Measurements from ENCODE around the gene SNAI3. TPM values are rescaled to one million over a fixed set of nuclear protein-coding genes. Genes with fewer than 3 reads are reported as not detected.

Gene SNAI3
- total and polyA plus RNA-seq, 8 donors = 0.19 to 1.9 (median 0.72) TPM

GRCh38 chr16:88722784-88723506, 36.6 kb upstream of the SNAI3 start:
- intact Hi-C loops (cut with DNase I) = no loop called here
- Histone ChIP-seq H3K9me3 (no peaks in the 10 kb centered on the region), H3K36me3 (peaks cover 0 to 12% (median 0%) of the 10 kb centered on the region in 3 donors), H3K27me3 (no peaks in the 10 kb centered on the region), H3K4me1 (no peaks in the 10 kb centered on the region), H3K27ac (no peak overlapping the region), H3K4me3 (no peak overlapping the region)
- 87 to 89% methylated on average over 37 to 39 of the region's 39 CpGs for WGBS, 2 donors
- TF ChIP-seq, protein P1, sequence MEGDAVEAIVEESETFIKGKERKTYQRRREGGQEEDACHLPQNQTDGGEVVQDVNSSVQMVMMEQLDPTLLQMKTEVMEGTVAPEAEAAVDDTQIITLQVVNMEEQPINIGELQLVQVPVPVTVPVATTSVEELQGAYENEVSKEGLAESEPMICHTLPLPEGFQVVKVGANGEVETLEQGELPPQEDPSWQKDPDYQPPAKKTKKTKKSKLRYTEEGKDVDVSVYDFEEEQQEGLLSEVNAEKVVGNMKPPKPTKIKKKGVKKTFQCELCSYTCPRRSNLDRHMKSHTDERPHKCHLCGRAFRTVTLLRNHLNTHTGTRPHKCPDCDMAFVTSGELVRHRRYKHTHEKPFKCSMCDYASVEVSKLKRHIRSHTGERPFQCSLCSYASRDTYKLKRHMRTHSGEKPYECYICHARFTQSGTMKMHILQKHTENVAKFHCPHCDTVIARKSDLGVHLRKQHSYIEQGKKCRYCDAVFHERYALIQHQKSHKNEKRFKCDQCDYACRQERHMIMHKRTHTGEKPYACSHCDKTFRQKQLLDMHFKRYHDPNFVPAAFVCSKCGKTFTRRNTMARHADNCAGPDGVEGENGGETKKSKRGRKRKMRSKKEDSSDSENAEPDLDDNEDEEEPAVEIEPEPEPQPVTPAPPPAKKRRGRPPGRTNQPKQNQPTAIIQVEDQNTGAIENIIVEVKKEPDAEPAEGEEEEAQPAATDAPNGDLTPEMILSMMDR (IDR thresholded peaks at IDR 0.05) = no peak
- FAIRE-seq (no peak), DNase-seq (no peak), ATAC-seq (no peak)

DNA sequence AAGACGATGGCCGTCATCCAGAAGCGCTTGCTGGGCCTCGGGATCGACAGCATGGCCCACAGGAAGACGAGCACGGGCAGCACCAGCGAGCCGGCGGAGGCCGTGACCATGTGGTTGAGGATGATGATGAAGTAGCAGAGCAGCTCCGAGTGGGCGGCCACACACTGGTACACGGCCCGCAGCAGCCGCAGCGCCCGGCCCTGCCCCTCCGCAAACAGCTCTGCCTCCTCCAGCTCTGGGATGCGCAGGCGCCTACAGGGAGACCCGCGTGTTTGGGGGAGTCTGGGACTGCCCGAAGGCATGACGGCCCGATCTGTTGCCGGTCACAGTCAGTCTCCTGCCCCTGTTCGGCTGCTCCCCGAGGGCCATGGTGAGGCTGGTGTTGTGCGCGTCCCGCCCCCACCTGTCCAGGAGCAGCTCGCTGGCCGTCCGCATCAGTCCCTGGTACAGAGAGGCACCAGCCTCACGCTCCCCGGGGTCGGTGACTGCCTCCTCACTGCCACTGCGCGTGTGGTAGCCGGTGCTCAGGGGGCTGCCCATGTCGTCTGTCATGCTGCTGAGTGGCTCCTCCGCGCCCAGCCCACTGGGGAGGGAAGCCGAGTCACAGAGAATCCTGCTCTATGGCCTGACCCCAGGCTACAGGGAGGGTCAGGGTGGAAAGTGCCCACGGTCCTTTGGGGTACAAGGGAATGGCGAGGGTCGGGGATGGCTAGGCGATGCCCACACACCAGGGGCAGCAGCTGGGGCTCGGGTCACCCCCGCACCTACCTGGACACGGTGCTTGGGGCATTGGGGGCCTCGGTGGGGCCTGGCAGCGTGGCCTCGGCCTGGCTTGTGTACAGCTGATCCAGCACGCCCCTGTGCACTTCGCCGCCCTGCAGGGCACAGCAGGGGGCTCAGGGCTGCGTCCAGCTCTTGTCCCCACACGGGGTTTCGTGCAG, 35.8 kb upstream of the SNAI3 start:
- no peak for DNase-seq
- Histone ChIP-seq H3K4me3 (no peak overlapping the region), H3K4me1 (no peaks in the 10 kb centered on the region), H3K27me3 (no peaks in the 10 kb centered on the region), H3K9me3 (no peaks in the 10 kb centered on the region), H3K27ac (no peak overlapping the region), H3K36me3 (peaks cover 0 to 12% (median 0%) of the 10 kb centered on the region in 3 donors)
- TF ChIP-seq, protein P1 (IDR thresholded peaks at IDR 0.05) = no peak
- FAIRE-seq = no peak
- intact Hi-C loops (cut with DNase I) = no loop called here
- WGBS, 2 donors = 94 to 96% methylated on average over 61 of the region's 61 CpGs
- no peak for ATAC-seq

GRCh38 chr16:88721236-88721635, 34.9 kb upstream of the SNAI3 start:
- Histone ChIP-seq H3K27ac (no peak overlapping the region), H3K4me3 (no peak overlapping the region), H3K27me3 (no peaks in the 10 kb centered on the region), H3K4me1 (no peaks in the 10 kb centered on the region), H3K36me3 (peaks cover 0 to 18% (median 0%) of the 10 kb centered on the region in 3 donors), H3K9me3 (no peaks in the 10 kb centered on the region)
- intact Hi-C loops (cut with DNase I) = no loop called here
- TF ChIP-seq, protein P1 (IDR thresholded peaks at IDR 0.05) = no peak
- DNase-seq = no peak
- WGBS, 2 donors = 94 to 98% methylated on average over 17 of the region's 17 CpGs
- no peak for FAIRE-seq
- no peak for ATAC-seq

DNA sequence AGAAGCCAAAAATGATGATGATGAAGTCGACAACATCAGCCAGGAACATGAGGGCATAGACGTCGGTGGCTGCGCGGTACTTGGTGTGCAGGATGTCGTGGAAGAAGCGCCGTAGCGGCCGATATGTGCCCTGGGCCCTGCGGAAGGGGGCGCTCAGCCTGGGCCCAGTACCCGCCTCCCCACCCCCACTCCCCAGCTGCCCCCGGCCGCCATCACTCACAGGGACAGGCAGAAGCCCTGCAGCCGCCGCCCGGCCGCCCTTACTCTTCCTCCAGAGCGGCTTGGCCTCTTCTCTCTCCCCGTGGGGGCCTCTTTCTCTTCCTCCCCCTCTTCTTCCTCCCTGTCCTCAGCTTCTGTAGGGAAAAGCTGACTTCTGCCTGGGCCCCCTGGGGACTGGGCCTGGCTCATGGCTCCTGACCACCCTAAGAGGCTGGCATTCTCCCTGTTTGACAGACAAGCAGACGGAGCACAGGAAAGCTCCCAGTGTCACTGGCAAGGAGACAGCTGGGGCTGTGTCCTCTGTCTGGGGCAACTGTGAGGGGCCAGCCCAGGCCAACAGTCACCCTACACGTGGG, 34.2 kb upstream of the SNAI3 start:
- peaks cover 0 to 25% (median 3%) of the 10 kb centered on the region in 3 donors for H3K36me3 ChIP-seq
- 91 to 97% methylated on average over 17 to 23 of the region's 23 CpGs for whole genome bisulfite sequencing, 2 donors
- no peaks in the 10 kb centered on the region for H3K27me3 ChIP-seq
- FAIRE-seq (no peak), ATAC-seq (no peak), DNase-seq (no peak)
- H3K4me1 ChIP-seq = no peaks in the 10 kb centered on the region
- H3K9me3 ChIP-seq = no peaks in the 10 kb centered on the region
- TF ChIP-seq, protein P1 (IDR thresholded peaks at IDR 0.05) = no peak
- intact Hi-C loops (cut with DNase I) = no loop called here
- no peak overlapping the region for H3K27ac ChIP-seq
- no peak overlapping the region for H3K4me3 ChIP-seq
